ENCODE results near the gene SLC2A6. TPM values are rescaled to one million over a fixed set of nuclear protein-coding genes. Genes with fewer than 3 reads are reported as not detected.
"Not testable (repeated sequence)": the region's sequence is repeated elsewhere in the genome, so short reads cannot be mapped to it uniquely, and the experiment has no call there.

Gene SLC2A6
- total RNA-seq, 1 donor from 2014 or later = 4.1 TPM

- H3K9me3 Mint-ChIP-seq = no peaks in the 10 kb centered on the region
- no peak for DNase-seq (ENCODE audit: low spot score)
- peaks cover 1% of the 10 kb centered on the region for H3K27me3 Mint-ChIP-seq (ENCODE audit: insufficient read depth)
- no peaks in the 10 kb centered on the region for H3K36me3 Mint-ChIP-seq (ENCODE audit: low read depth)
- intact Hi-C loops (cut with micrococcal nuclease) = no loop called here
- H3K4me1 Mint-ChIP-seq (ENCODE audit: low read depth) = no peaks in the 10 kb centered on the region
- no peak overlapping the region for H3K4me3 Mint-ChIP-seq
- no peak overlapping the region for H3K27ac Mint-ChIP-seq
These were observed 23.8 kb downstream of the SLC2A6 start for GRCh38 chr9:133454943-133455673.

DNA sequence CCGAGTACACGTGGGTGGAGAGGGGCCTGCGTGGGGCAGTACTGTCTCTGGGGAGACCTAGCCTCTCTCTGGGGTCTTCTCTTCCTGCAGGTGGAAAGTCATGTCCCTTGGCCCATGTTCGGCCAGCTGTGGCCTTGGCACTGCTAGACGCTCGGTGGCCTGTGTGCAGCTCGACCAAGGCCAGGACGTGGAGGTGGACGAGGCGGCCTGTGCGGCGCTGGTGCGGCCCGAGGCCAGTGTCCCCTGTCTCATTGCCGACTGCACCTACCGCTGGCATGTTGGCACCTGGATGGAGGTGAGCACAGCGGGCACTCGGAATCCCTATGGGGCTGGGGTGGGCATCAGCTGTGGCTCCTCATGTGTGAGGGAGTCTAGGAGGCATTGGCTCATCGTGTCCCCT is 24.6 kb downstream of the SLC2A6 start:
- H3K4me1 Mint-ChIP-seq (ENCODE audit: low read depth) = no peaks in the 10 kb centered on the region
- intact Hi-C loops (cut with micrococcal nuclease) = no loop called here
- H3K27ac Mint-ChIP-seq = no peak overlapping the region
- peaks cover 1% of the 10 kb centered on the region for H3K27me3 Mint-ChIP-seq (ENCODE audit: insufficient read depth)
- H3K36me3 Mint-ChIP-seq (ENCODE audit: low read depth) = no peaks in the 10 kb centered on the region
- DNase-seq (ENCODE audit: low spot score) = no peak
- no peaks in the 10 kb centered on the region for H3K9me3 Mint-ChIP-seq
- no peak overlapping the region for H3K4me3 Mint-ChIP-seq

- H3K4me3 Mint-ChIP-seq = no peak overlapping the region
These were observed 25.2 kb downstream of the SLC2A6 start for GRCh38 chr9:133453651-133454050.

GRCh38 chr9:133452562-133452961 is 26.3 kb downstream of the SLC2A6 start:
- no peaks in the 10 kb centered on the region for H3K9me3 Mint-ChIP-seq
- H3K27ac Mint-ChIP-seq = no peak overlapping the region
- H3K36me3 Mint-ChIP-seq (ENCODE audit: low read depth) = no peaks in the 10 kb centered on the region
- intact Hi-C loops (cut with micrococcal nuclease) = no loop called here
- H3K4me3 Mint-ChIP-seq = no peak overlapping the region
- no peaks in the 10 kb centered on the region for H3K4me1 Mint-ChIP-seq (ENCODE audit: low read depth)
- H3K27me3 Mint-ChIP-seq (ENCODE audit: insufficient read depth) = peaks cover 1% of the 10 kb centered on the region
- DNase-seq (ENCODE audit: low spot score) = no peak

More at GRCh38 chr9:133453651-133454050, 25.2 kb downstream of the SLC2A6 start:
- Mint-ChIP-seq H3K36me3 (ENCODE audit: low read depth) (no peaks in the 10 kb centered on the region), H3K27ac (no peak overlapping the region), H3K4me1 (ENCODE audit: low read depth) (no peaks in the 10 kb centered on the region), H3K9me3 (no peaks in the 10 kb centered on the region), H3K27me3 (ENCODE audit: insufficient read depth) (peaks cover 1% of the 10 kb centered on the region)
- no peak for DNase-seq (ENCODE audit: low spot score)
- intact Hi-C loops (cut with micrococcal nuclease) = no loop called here

- H3K4me3 Mint-ChIP-seq; H3K9me3 Mint-ChIP-seq; H3K4me1 Mint-ChIP-seq (ENCODE audit: low read depth); H3K36me3 Mint-ChIP-seq (ENCODE audit: low read depth); intact Hi-C loops (cut with micrococcal nuclease); H3K27ac Mint-ChIP-seq; DNase-seq (ENCODE audit: low spot score); H3K27me3 Mint-ChIP-seq (ENCODE audit: insufficient read depth): not testable (repeated sequence)
These were observed 27.0 kb downstream of the SLC2A6 start for GRCh38 chr9:133451865-133452264.

- H3K4me3 Mint-ChIP-seq = no peak overlapping the region
- H3K36me3 Mint-ChIP-seq (ENCODE audit: low read depth) = no peaks in the 10 kb centered on the region
- H3K4me1 Mint-ChIP-seq (ENCODE audit: low read depth) = no peaks in the 10 kb centered on the region
- intact Hi-C loops (cut with micrococcal nuclease) = no loop called here
- DNase-seq (ENCODE audit: low spot score) = no peak
- no peak overlapping the region for H3K27ac Mint-ChIP-seq
- no peaks in the 10 kb centered on the region for H3K9me3 Mint-ChIP-seq
- peaks cover 5% of the 10 kb centered on the region for H3K27me3 Mint-ChIP-seq (ENCODE audit: insufficient read depth)
These were observed 29.1 kb downstream of the SLC2A6 start for GRCh38 chr9:133449760-133450159.

DNA sequence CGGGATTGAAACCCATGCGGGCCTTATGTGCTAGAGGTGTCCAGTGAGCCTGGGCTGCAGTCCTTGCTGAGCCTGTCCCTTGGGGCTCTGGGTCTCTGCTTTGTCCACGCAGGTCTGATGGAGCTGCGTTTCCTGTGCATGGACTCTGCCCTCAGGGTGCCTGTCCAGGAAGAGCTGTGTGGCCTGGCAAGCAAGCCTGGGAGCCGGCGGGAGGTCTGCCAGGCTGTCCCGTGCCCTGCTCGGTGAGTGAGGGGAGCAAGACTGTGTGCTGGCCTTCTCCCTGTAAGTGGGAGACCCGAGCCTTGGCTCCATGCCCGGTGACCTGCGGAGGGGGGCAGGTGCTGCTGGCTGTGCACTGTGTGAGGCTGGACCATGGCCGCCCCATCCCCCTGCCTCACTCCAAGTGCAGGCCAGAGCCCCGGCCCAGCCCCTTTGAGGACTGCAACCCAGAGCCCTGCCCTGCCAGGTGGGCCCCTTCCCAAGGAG is 30.4 kb downstream of the SLC2A6 start:
- no peak overlapping the region for H3K27ac Mint-ChIP-seq
- DNase-seq (ENCODE audit: low spot score) = no peak
- no peaks in the 10 kb centered on the region for H3K4me1 Mint-ChIP-seq (ENCODE audit: low read depth)
- peaks cover 5% of the 10 kb centered on the region for H3K27me3 Mint-ChIP-seq (ENCODE audit: insufficient read depth)
- intact Hi-C loops (cut with micrococcal nuclease) = no loop called here
- no peaks in the 10 kb centered on the region for H3K9me3 Mint-ChIP-seq
- H3K36me3 Mint-ChIP-seq (ENCODE audit: low read depth) = no peaks in the 10 kb centered on the region
- no peak overlapping the region for H3K4me3 Mint-ChIP-seq

GRCh38 chr9:133445293-133445969 is 33.5 kb downstream of the SLC2A6 start:
- no peaks in the 10 kb centered on the region for H3K36me3 Mint-ChIP-seq (ENCODE audit: low read depth)
- H3K4me3 Mint-ChIP-seq = no peak overlapping the region
- H3K4me1 Mint-ChIP-seq (ENCODE audit: low read depth) = no peaks in the 10 kb centered on the region
- no peak overlapping the region for H3K27ac Mint-ChIP-seq
- no peaks in the 10 kb centered on the region for H3K9me3 Mint-ChIP-seq
- peaks cover 4% of the 10 kb centered on the region for H3K27me3 Mint-ChIP-seq (ENCODE audit: insufficient read depth)
- DNase-seq (ENCODE audit: low spot score) = no peak
- intact Hi-C loops (cut with micrococcal nuclease) = no loop called here

DNA sequence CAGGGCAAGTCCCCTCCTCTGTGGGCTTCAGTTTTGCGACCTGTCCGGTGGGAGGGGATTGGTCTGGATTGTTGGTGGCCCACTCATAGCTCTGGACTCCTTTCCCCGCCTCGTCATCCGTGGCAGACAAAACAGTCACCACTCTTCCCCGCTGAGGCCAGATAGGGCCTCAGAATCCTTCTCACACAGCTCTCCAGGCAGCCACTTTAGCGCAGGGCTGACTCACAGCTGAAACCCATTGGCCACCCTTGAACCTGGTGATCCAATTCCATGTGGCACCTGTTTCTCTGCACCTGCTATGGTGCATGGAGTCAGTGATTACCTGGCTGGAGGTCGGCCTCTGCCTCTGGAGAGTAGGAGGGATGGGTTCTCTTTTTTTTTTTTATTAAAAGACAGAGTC is 34.9 kb downstream of the SLC2A6 start:
- intact Hi-C loops (cut with micrococcal nuclease) = no loop called here
- no peaks in the 10 kb centered on the region for H3K36me3 Mint-ChIP-seq (ENCODE audit: low read depth)
- H3K27me3 Mint-ChIP-seq (ENCODE audit: insufficient read depth) = peaks cover 4% of the 10 kb centered on the region
- no peak overlapping the region for H3K4me3 Mint-ChIP-seq
- H3K9me3 Mint-ChIP-seq = no peaks in the 10 kb centered on the region
- H3K27ac Mint-ChIP-seq = no peak overlapping the region
- no peaks in the 10 kb centered on the region for H3K4me1 Mint-ChIP-seq (ENCODE audit: low read depth)
- no peak for DNase-seq (ENCODE audit: low spot score)

- Mint-ChIP-seq H3K9me3 (no peaks in the 10 kb centered on the region), H3K27me3 (ENCODE audit: insufficient read depth) (peaks cover 4% of the 10 kb centered on the region), H3K27ac (no peak overlapping the region), H3K4me3 (no peak overlapping the region), H3K4me1 (ENCODE audit: low read depth) (no peaks in the 10 kb centered on the region), H3K36me3 (ENCODE audit: low read depth) (no peaks in the 10 kb centered on the region)
- intact Hi-C loops (cut with micrococcal nuclease) = no loop called here
- no peak for DNase-seq (ENCODE audit: low spot score)
These were observed 35.7 kb downstream of the SLC2A6 start for GRCh38 chr9:133443248-133443647.

GRCh38 chr9:133441571-133441970 is 37.3 kb downstream of the SLC2A6 start:
- H3K27ac Mint-ChIP-seq = no peak overlapping the region
- intact Hi-C loops (cut with micrococcal nuclease) = no loop called here
- no peak for DNase-seq (ENCODE audit: low spot score)
- H3K36me3 Mint-ChIP-seq (ENCODE audit: low read depth) = no peaks in the 10 kb centered on the region
- no peaks in the 10 kb centered on the region for H3K4me1 Mint-ChIP-seq (ENCODE audit: low read depth)
- H3K9me3 Mint-ChIP-seq = no peaks in the 10 kb centered on the region
- H3K4me3 Mint-ChIP-seq = no peak overlapping the region
- H3K27me3 Mint-ChIP-seq (ENCODE audit: insufficient read depth) = peaks cover 5% of the 10 kb centered on the region

DNA sequence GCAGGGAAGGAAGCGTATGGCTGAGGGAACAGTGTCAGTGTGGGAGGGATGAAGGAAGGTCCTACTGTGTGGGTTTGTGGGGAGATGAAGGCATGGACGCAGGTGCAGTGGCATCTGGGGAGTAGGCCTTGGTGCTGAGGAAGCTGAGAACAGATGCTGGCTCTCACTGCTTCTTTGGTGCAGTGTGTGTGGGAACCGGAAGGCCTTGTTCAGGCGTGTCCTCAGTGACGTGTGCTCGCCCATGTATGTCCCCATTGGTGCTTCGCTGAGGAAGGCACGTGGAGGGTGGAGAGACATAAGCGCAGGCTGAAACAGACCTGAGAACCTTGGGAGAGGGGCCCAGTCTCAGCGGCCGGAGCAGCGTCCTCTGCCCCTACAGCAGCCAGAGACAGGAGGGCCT is 38.0 kb downstream of the SLC2A6 start:
- intact Hi-C loops (cut with micrococcal nuclease) = no loop called here
- H3K27me3 Mint-ChIP-seq (ENCODE audit: insufficient read depth) = peaks cover 1% of the 10 kb centered on the region
- no peaks in the 10 kb centered on the region for H3K4me1 Mint-ChIP-seq (ENCODE audit: low read depth)
- H3K9me3 Mint-ChIP-seq = no peaks in the 10 kb centered on the region
- H3K36me3 Mint-ChIP-seq (ENCODE audit: low read depth) = no peaks in the 10 kb centered on the region
- H3K4me3 Mint-ChIP-seq = no peak overlapping the region
- no peak overlapping the region for H3K27ac Mint-ChIP-seq
- DNase-seq (ENCODE audit: low spot score) = no peak

DNA sequence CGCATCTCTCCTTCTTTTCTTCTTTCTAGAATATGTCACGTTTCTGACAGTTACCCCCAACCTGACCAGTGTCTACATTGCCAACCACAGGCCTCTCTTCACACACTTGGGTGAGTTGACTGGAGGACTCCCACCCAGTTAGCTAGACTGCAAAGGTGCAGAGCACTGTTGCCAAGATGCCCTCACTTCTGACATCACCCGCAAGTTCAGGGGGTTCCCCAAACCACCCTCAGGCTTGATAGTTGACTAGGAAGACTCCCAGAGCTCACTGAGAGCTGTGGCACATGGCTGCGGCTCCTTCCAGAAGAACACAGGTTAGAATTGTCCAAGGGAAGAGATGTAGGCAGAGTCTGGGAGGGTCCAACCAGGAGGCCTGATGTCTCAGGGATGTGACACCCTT is 39.6 kb downstream of the SLC2A6 start:
- Mint-ChIP-seq H3K27ac (no peak overlapping the region), H3K27me3 (ENCODE audit: insufficient read depth) (peaks cover 1% of the 10 kb centered on the region)

More for the DNA sequence above, 39.6 kb downstream of the SLC2A6 start:
- H3K36me3 Mint-ChIP-seq (ENCODE audit: low read depth) = no peaks in the 10 kb centered on the region
- no peaks in the 10 kb centered on the region for H3K4me1 Mint-ChIP-seq (ENCODE audit: low read depth)
- H3K9me3 Mint-ChIP-seq = no peaks in the 10 kb centered on the region
- H3K4me3 Mint-ChIP-seq = no peak overlapping the region
- DNase-seq (ENCODE audit: low spot score) = no peak
- intact Hi-C loops (cut with micrococcal nuclease) = no loop called here
